ENCODE results near the gene JMJD6. TPM values are rescaled to one million over a fixed set of nuclear protein-coding genes. Genes with fewer than 3 reads are reported as not detected.

The JMJD6 gene
- total and polyA plus RNA-seq, 2 donors from 2014 or later, result 23.6 to 34.3 TPM

- no peaks in the 10 kb centered on the region for H3K27me3 ChIP-seq (ENCODE audit: control insufficient read depth, insufficient read depth, low read length)
- intact Hi-C loops (cut with DNase I), result no loop called here
- peaks cover 0 to 17% (median 9%) of the 10 kb centered on the region in 3 donors for H3K4me1 ChIP-seq (ENCODE audit: control insufficient read depth in 2 of 3, insufficient read depth in 2 of 3, low read depth in 1 of 3, low read length in 3 of 3)
- TF ChIP-seq, protein P1, sequence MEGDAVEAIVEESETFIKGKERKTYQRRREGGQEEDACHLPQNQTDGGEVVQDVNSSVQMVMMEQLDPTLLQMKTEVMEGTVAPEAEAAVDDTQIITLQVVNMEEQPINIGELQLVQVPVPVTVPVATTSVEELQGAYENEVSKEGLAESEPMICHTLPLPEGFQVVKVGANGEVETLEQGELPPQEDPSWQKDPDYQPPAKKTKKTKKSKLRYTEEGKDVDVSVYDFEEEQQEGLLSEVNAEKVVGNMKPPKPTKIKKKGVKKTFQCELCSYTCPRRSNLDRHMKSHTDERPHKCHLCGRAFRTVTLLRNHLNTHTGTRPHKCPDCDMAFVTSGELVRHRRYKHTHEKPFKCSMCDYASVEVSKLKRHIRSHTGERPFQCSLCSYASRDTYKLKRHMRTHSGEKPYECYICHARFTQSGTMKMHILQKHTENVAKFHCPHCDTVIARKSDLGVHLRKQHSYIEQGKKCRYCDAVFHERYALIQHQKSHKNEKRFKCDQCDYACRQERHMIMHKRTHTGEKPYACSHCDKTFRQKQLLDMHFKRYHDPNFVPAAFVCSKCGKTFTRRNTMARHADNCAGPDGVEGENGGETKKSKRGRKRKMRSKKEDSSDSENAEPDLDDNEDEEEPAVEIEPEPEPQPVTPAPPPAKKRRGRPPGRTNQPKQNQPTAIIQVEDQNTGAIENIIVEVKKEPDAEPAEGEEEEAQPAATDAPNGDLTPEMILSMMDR (IDR thresholded peaks at IDR 0.05; ENCODE audit: borderline replicate concordance, extremely low read depth, insufficient read depth), result no peak
- H3K36me3 ChIP-seq (ENCODE audit: control insufficient read depth in 2 of 3, insufficient read depth in 3 of 3, low read length in 3 of 3), result no peaks in the 10 kb centered on the region
- FAIRE-seq (no peak), DNase-seq (no peak)
- H3K27ac ChIP-seq (ENCODE audit: low read depth in 2 of 2, low read length in 2 of 2), result no peak overlapping the region
- H3K4me3 ChIP-seq (ENCODE audit: low read length in 3 of 3), result no peak overlapping the region
- no peak overlapping the region for H3K9ac ChIP-seq (ENCODE audit: low read length in 3 of 3)
- no peaks in the 10 kb centered on the region for H3K9me3 ChIP-seq (ENCODE audit: control insufficient read depth in 2 of 3, insufficient read depth in 1 of 3, low read length in 3 of 3)
These were observed 21.6 kb downstream of the JMJD6 start for GRCh38 chr17:76704805-76705204.

- FAIRE-seq (no peak), DNase-seq (peak in 1 of 5 donors; percentile 35)
- TF ChIP-seq, protein P1 (IDR thresholded peaks at IDR 0.05; ENCODE audit: borderline replicate concordance, extremely low read depth, insufficient read depth), result no peak
- no peak overlapping the region for H3K4me3 ChIP-seq (ENCODE audit: low read length in 3 of 3)
- H3K9me3 ChIP-seq (ENCODE audit: control insufficient read depth in 2 of 3, insufficient read depth in 1 of 3, low read length in 3 of 3), result no peaks in the 10 kb centered on the region
- H3K27ac ChIP-seq (ENCODE audit: low read depth in 2 of 2, low read length in 2 of 2), result no peak overlapping the region
- intact Hi-C loops (cut with DNase I), result no loop called here
- no peaks in the 10 kb centered on the region for H3K36me3 ChIP-seq (ENCODE audit: control insufficient read depth in 2 of 3, insufficient read depth in 3 of 3, low read length in 3 of 3)
- H3K27me3 ChIP-seq (ENCODE audit: control insufficient read depth, insufficient read depth, low read length), result no peaks in the 10 kb centered on the region
- peaks cover 0 to 11% (median 0%) of the 10 kb centered on the region in 3 donors for H3K4me1 ChIP-seq (ENCODE audit: control insufficient read depth in 2 of 3, insufficient read depth in 2 of 3, low read depth in 1 of 3, low read length in 3 of 3)
- H3K9ac ChIP-seq (ENCODE audit: low read length in 3 of 3), result no peak overlapping the region
These were observed 23.3 kb downstream of the JMJD6 start for GRCh38 chr17:76702941-76703637.

- intact Hi-C loops (cut with DNase I), result no loop called here
These were observed 24.3 kb downstream of the JMJD6 start for GRCh38 chr17:76702076-76702475.

More at GRCh38 chr17:76702076-76702475, 24.3 kb downstream of the JMJD6 start:
- Histone ChIP-seq H3K4me1 (ENCODE audit: control insufficient read depth in 2 of 3, insufficient read depth in 2 of 3, low read depth in 1 of 3, low read length in 3 of 3) (peaks cover 0 to 21% (median 8%) of the 10 kb centered on the region in 3 donors), H3K27ac (ENCODE audit: low read depth in 2 of 2, low read length in 2 of 2) (no peak overlapping the region), H3K36me3 (ENCODE audit: control insufficient read depth in 2 of 3, insufficient read depth in 3 of 3, low read length in 3 of 3) (no peaks in the 10 kb centered on the region), H3K4me3 (ENCODE audit: low read length in 3 of 3) (no peak overlapping the region), H3K9me3 (ENCODE audit: control insufficient read depth in 2 of 3, insufficient read depth in 1 of 3, low read length in 3 of 3) (no peaks in the 10 kb centered on the region), H3K27me3 (ENCODE audit: control insufficient read depth, insufficient read depth, low read length) (no peaks in the 10 kb centered on the region), H3K9ac (ENCODE audit: low read length in 3 of 3) (no peak overlapping the region)
- TF ChIP-seq, protein P1 (IDR thresholded peaks at IDR 0.05; ENCODE audit: borderline replicate concordance, extremely low read depth, insufficient read depth), result no peak
- no peak for DNase-seq
- no peak for FAIRE-seq
